H9 (cell line): ENCODE data around the gene CCDC187. TPM values are rescaled to one million over a fixed set of nuclear protein-coding genes. Genes with fewer than 3 reads are reported as not detected.

ENCODE experiments used
- DNase-seq: peaks from one replicate; pipeline ENCODE4 v3.0.0-alpha.2; 2017
- H2AFZ ChIP-seq: one replicate; pipeline ENCODE4 v1.6.1; 2013; ENCODE audit warnings: mild to moderate bottlenecking, low read length, control low read depth, moderate library complexity
- H2AK5ac ChIP-seq: 2 replicates; pipeline ENCODE4 v1.6.1; 2013; ENCODE audit warnings: low read length, control low read depth, mixed read lengths; ENCODE audit not compliant: insufficient read length
- H2BK120ac ChIP-seq: one replicate; pipeline ENCODE4 v1.6.1; 2013; ENCODE audit warnings: low read depth, mild to moderate bottlenecking, low read length, control low read depth, inconsistent platforms; ENCODE audit not compliant: poor library complexity, severe bottlenecking
- H2BK12ac ChIP-seq: 2 replicates; pipeline ENCODE4 v1.6.1; 2013; ENCODE audit warnings: low read length, control low read depth, mixed read lengths, low read depth; ENCODE audit not compliant: insufficient read length
- H2BK15ac ChIP-seq: 2 replicates; pipeline ENCODE4 v1.6.1; 2013; ENCODE audit warnings: low read depth, low read length, control low read depth
- H2BK20ac ChIP-seq: one replicate; pipeline ENCODE4 v1.6.1; 2013; ENCODE audit warnings: low read depth, mild to moderate bottlenecking, low read length, control low read depth, inconsistent platforms; ENCODE audit not compliant: poor library complexity, severe bottlenecking
- H2BK5ac ChIP-seq: 2 replicates; pipeline ENCODE4 v1.6.1; 2013; ENCODE audit warnings: low read length, control low read depth, mixed read lengths; ENCODE audit not compliant: insufficient read length
- H3K14ac ChIP-seq: 2 replicates; pipeline ENCODE4 v1.6.1; 2013; ENCODE audit warnings: low read length, control low read depth; ENCODE audit not compliant: insufficient read depth
- H3K18ac ChIP-seq: 2 replicates; pipeline ENCODE4 v1.6.1; 2013; ENCODE audit warnings: low read depth, mild to moderate bottlenecking, mixed read lengths, low read length, control low read depth; ENCODE audit not compliant: insufficient read length
- H3K23ac ChIP-seq: 2 replicates; pipeline ENCODE4 v1.6.1; 2013; ENCODE audit warnings: low read length, control low read depth, mixed read lengths, low read depth; ENCODE audit not compliant: insufficient read length
- H3K23me2 ChIP-seq: 2 replicates; pipeline ENCODE4 v1.6.1; 2013; ENCODE audit warnings: low read depth, mild to moderate bottlenecking, mixed read lengths, low read length, control low read depth; ENCODE audit not compliant: insufficient read length, poor library complexity, severe bottlenecking
- H3K27ac ChIP-seq: 2 replicates; pipeline ENCODE4 v1.5.1; 2013; ENCODE audit warnings: low read length, control low read depth, mixed read lengths, low read depth; ENCODE audit not compliant: insufficient read length
- H3K27me3 ChIP-seq: 2 replicates; pipeline ENCODE4 v1.6.1; 2013; ENCODE audit warnings: low read length, control low read depth, inconsistent platforms; ENCODE audit not compliant: insufficient read depth
- H3K4ac ChIP-seq: 2 replicates; pipeline ENCODE4 v1.6.1; 2013; ENCODE audit warnings: low read depth, mild to moderate bottlenecking, control low read depth, inconsistent platforms, low read length, moderate library complexity
- H3K4me1 ChIP-seq: 2 replicates; pipeline ENCODE4 v1.6.1; 2013; ENCODE audit warnings: low read length, control low read depth, inconsistent platforms; ENCODE audit not compliant: insufficient read depth
- H3K4me2 ChIP-seq: 2 replicates; pipeline ENCODE4 v1.6.1; 2013; ENCODE audit warnings: low read length, control low read depth, mixed read lengths; ENCODE audit not compliant: insufficient read length, insufficient read depth
- H3K56ac ChIP-seq: 2 replicates; pipeline ENCODE4 v1.6.1; 2013; ENCODE audit warnings: low read depth, mild to moderate bottlenecking, mixed read lengths, low read length, control low read depth; ENCODE audit not compliant: insufficient read length
- H3K79me1 ChIP-seq: 2 replicates; pipeline ENCODE4 v1.6.1; 2013; ENCODE audit warnings: low read depth, mild to moderate bottlenecking, moderate library complexity, low read length, control low read depth, inconsistent platforms; ENCODE audit not compliant: insufficient read depth, poor library complexity, severe bottlenecking
- H3K79me2 ChIP-seq: 2 replicates; pipeline ENCODE4 v1.6.1; 2013; ENCODE audit warnings: low read length, control low read depth, inconsistent platforms; ENCODE audit not compliant: insufficient read depth
- H3K9ac ChIP-seq: 2 replicates; pipeline ENCODE4 v1.6.1; 2013; ENCODE audit warnings: low read length, control low read depth, mixed read lengths; ENCODE audit not compliant: insufficient read length; ENCODE audit errors: extremely low read depth
- H3K9me3 ChIP-seq: one replicate; pipeline ENCODE4 v1.6.1; 2013; ENCODE audit warnings: low read depth, low read length, inconsistent platforms; ENCODE audit not compliant: control insufficient read depth
- H3T11ph ChIP-seq: one replicate; pipeline ENCODE4 v1.6.1; 2013; ENCODE audit warnings: mild to moderate bottlenecking, low read length, control low read depth, inconsistent platforms
- H4K20me1 ChIP-seq: one replicate; pipeline ENCODE4 v1.6.1; 2013; ENCODE audit not compliant: control insufficient read depth, insufficient read length, insufficient read depth
- H4K5ac ChIP-seq: 2 replicates; pipeline ENCODE4 v1.6.1; 2013; ENCODE audit warnings: low read depth, mild to moderate bottlenecking, mixed read lengths, low read length, control low read depth; ENCODE audit not compliant: insufficient read length
- H4K8ac ChIP-seq: replicated peaks from 2 replicates; pipeline ENCODE4 v1.6.1; 2013; ENCODE audit warnings: low read length, control low read depth, mixed read lengths, low read depth; ENCODE audit not compliant: insufficient read length
- H4K91ac ChIP-seq: 2 replicates; pipeline ENCODE4 v1.6.1; 2013; ENCODE audit warnings: low read depth, mild to moderate bottlenecking, moderate library complexity, mixed read lengths, low read length, control low read depth; ENCODE audit not compliant: insufficient read length
- H3K27ac Mint-ChIP-seq, 3 experiments: 2 replicates in 2 of 3; 3 replicates in 1 of 3; pipeline ENCODE4 v1.8.0; 2020 to 2021; ENCODE audit warnings: mixed read lengths in 3 of 3, mild to moderate bottlenecking in 1 of 3, moderate library complexity in 1 of 3
- H3K27me3 Mint-ChIP-seq: 2 replicates; pipeline ENCODE4 v1.8.0; 2021; ENCODE audit warnings: low read depth, mild to moderate bottlenecking, moderate library complexity, mixed read lengths
- H3K36me3 Mint-ChIP-seq, 3 experiments: 2 replicates in 2 of 3; 3 replicates in 1 of 3; pipeline ENCODE4 v1.8.0; 2020 to 2021; ENCODE audit warnings: low read depth in 3 of 3, mixed read lengths in 3 of 3; ENCODE audit not compliant: insufficient read depth in 1 of 3
- H3K4me1 Mint-ChIP-seq, 2 experiments: 2 replicates each; pipeline ENCODE4 v1.8.0; 2020; ENCODE audit warnings: mixed read lengths in 2 of 2
- H3K4me3 Mint-ChIP-seq, 2 experiments: 2 replicates in 1 of 2; 3 replicates in 1 of 2; pipeline ENCODE4 v1.8.0; 2020 to 2021; ENCODE audit warnings: mild to moderate bottlenecking in 2 of 2, mixed read lengths in 2 of 2, moderate library complexity in 1 of 2
- H3K9me3 Mint-ChIP-seq, 2 experiments: 2 replicates in 1 of 2; 3 replicates in 1 of 2; pipeline ENCODE4 v1.8.0; 2020; ENCODE audit warnings: mild to moderate bottlenecking in 2 of 2, mixed read lengths in 2 of 2, moderate library complexity in 1 of 2
- WGBS: extraction: QIAGEN DNeasy Blood & Tissue Kit; methylation state at CpG from one replicate; pipeline ENCODE4 v1.1.7; 2013; ENCODE audit warnings: missing lambda C conversion rate, low lambda C conversion rate, mixed read lengths; ENCODE audit not compliant: insufficient read length; ENCODE audit errors: extremely low coverage; 5-methylcytosine and 5-hydroxymethylcytosine counted together
- total RNA-seq: library from RNA; stranded (reverse); gene quantifications from 2 replicates; pipeline ENCODE4 v1.2.1, GENCODE V29; 2021
- TF ChIP-seq, protein P1 (sequence below): fragments of 200-600 bp; sonication (generic); conservative IDR thresholded peaks from 3 replicates; pipeline ENCODE4 v1.8.0; 2021; ENCODE audit warnings: antibody characterized with exemption, mild to moderate bottlenecking

CCDC187 gene
- total RNA-seq, 1 experiment from 2014 or later = 0.07 TPM

DNA sequence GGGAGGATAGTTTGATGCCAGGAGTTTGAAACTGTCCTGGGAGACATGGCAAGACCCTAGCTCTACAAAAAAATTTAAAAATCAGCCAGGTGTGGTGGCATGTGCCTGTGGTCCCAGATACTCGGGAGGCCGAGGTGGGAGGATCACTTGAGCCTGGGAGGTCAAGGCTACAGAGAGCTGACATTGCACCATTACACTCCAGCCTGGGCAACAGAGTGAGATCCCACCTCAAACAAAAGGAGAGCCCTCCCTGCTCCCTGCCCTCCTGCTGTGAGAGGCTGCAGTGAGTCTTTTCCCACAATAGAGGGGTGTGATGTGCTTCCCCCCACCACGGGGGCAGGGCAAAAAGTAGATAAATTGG lies 10.1 kb upstream of the CCDC187 start:
- Histone ChIP-seq H2BK120ac (no peak overlapping the region), H3K9ac (no peak overlapping the region), H3K4me1 (no peaks in the 10 kb centered on the region), H4K91ac (no peak overlapping the region), H3K4ac (no peak overlapping the region), H2AFZ (no peak overlapping the region), H3K23me2 (no peaks in the 10 kb centered on the region), H3T11ph (no peak overlapping the region), H3K18ac (no peak overlapping the region), H3K14ac (no peak overlapping the region), H3K27me3 (no peaks in the 10 kb centered on the region), H3K79me1 (no peaks in the 10 kb centered on the region), H2AK5ac (no peak overlapping the region), H3K56ac (no peak overlapping the region), H3K27ac (no peak overlapping the region), H2BK5ac (no peak overlapping the region), H3K79me2 (no peaks in the 10 kb centered on the region), H2BK12ac (no peak overlapping the region), H2BK15ac (no peak overlapping the region), H4K20me1 (no peaks in the 10 kb centered on the region), H4K8ac (no peak overlapping the region), H3K23ac (no peak overlapping the region), H3K9me3 (no peaks in the 10 kb centered on the region), H4K5ac (no peak overlapping the region), H2BK20ac (no peak overlapping the region), H3K4me2 (no peak overlapping the region)
- peaks cover 6 to 19% (median 7%) of the 10 kb centered on the region in 3 experiments; a peak in 6 of 7 replicates for H3K36me3 Mint-ChIP-seq
- H3K27me3 Mint-ChIP-seq = peaks cover 5% of the 10 kb centered on the region; the same call in 1 of the 2 replicates
- no peaks in the 10 kb centered on the region for H3K4me1 Mint-ChIP-seq
- no peak overlapping the region for H3K4me3 Mint-ChIP-seq
- no peak for DNase-seq
- peaks cover 13 to 15% of the 10 kb centered on the region in 2 experiments for H3K9me3 Mint-ChIP-seq
- no peak overlapping the region for H3K27ac Mint-ChIP-seq
- TF ChIP-seq, protein P1, sequence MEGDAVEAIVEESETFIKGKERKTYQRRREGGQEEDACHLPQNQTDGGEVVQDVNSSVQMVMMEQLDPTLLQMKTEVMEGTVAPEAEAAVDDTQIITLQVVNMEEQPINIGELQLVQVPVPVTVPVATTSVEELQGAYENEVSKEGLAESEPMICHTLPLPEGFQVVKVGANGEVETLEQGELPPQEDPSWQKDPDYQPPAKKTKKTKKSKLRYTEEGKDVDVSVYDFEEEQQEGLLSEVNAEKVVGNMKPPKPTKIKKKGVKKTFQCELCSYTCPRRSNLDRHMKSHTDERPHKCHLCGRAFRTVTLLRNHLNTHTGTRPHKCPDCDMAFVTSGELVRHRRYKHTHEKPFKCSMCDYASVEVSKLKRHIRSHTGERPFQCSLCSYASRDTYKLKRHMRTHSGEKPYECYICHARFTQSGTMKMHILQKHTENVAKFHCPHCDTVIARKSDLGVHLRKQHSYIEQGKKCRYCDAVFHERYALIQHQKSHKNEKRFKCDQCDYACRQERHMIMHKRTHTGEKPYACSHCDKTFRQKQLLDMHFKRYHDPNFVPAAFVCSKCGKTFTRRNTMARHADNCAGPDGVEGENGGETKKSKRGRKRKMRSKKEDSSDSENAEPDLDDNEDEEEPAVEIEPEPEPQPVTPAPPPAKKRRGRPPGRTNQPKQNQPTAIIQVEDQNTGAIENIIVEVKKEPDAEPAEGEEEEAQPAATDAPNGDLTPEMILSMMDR = no peak
- no CpG with 5 or more reads among the region's 3 CpGs for WGBS
